Loucy (cell line): ENCODE results near the gene STX5.

Source experiments
- H2AFZ ChIP-seq: fragments of 200-600 bp; sonication (generic); 2 replicates; pipeline ENCODE4 v1.6.0; 2016; ENCODE audit warnings: antibody characterized with exemption, mild to moderate bottlenecking, low read length, moderate library complexity
- H3F3A ChIP-seq: fragments of 200-600 bp; 2 replicates; pipeline ENCODE4 v1.6.0; 2016; ENCODE audit warnings: antibody characterized with exemption, low read depth, mild to moderate bottlenecking
- H3K27me3 ChIP-seq: fragments of 200-600 bp; sonication (generic); 2 replicates; pipeline ENCODE4 v1.6.1; 2014; ENCODE audit warnings: low read length, mild to moderate bottlenecking; ENCODE audit not compliant: insufficient read depth, poor library complexity, severe bottlenecking
- H3K36me3 ChIP-seq: fragments of 200-600 bp; sonication (generic); 2 replicates; pipeline ENCODE4 v1.6.1; 2016; ENCODE audit warnings: low read length; ENCODE audit not compliant: insufficient read depth
- H3K4me1 ChIP-seq: fragments of 200-600 bp; sonication (generic); 2 replicates; pipeline ENCODE4 v1.5.1; 2014; ENCODE audit warnings: low read length, mild to moderate bottlenecking; ENCODE audit not compliant: insufficient read depth, poor library complexity, severe bottlenecking
- H3K4me2 ChIP-seq: fragments of 200-600 bp; sonication (generic); 2 replicates; pipeline ENCODE4 v1.6.0; 2014; ENCODE audit warnings: antibody characterized with exemption, low read length, low read depth, mild to moderate bottlenecking; ENCODE audit not compliant: poor library complexity, severe bottlenecking
- H3K4me3 ChIP-seq: fragments of 200-600 bp; sonication (generic); 2 replicates; pipeline ENCODE4 v1.5.1; 2014; ENCODE audit warnings: low read length, mild to moderate bottlenecking, mixed read lengths; ENCODE audit not compliant: poor library complexity, severe bottlenecking
- H3K79me2 ChIP-seq: fragments of 200-600 bp; sonication (generic); 2 replicates; pipeline ENCODE4 v1.6.1; 2014; ENCODE audit warnings: low read length; ENCODE audit not compliant: insufficient read depth
- H3K9ac ChIP-seq: fragments of 200-600 bp; sonication (generic); 2 replicates; pipeline ENCODE4 v1.6.0; 2014; ENCODE audit warnings: mild to moderate bottlenecking, low read depth, low read length, moderate library complexity; ENCODE audit not compliant: poor library complexity, severe bottlenecking
- H3K9me2 ChIP-seq: fragments of 200-600 bp; sonication (generic); replicated peaks from 2 replicates; pipeline ENCODE4 v1.6.1; 2016; ENCODE audit warnings: low read depth, low read length, mixed read lengths
- H3K9me3 ChIP-seq: fragments of 200-600 bp; sonication (generic); 2 replicates; pipeline ENCODE4 v1.6.1; 2014; ENCODE audit warnings: mild to moderate bottlenecking, antibody characterized with exemption, low read length, low read depth; ENCODE audit not compliant: insufficient read depth
- H4K20me1 ChIP-seq: fragments of 200-600 bp; sonication (generic); 2 replicates; pipeline ENCODE4 v1.6.0; 2014; ENCODE audit warnings: antibody characterized with exemption, low read length, mild to moderate bottlenecking; ENCODE audit not compliant: insufficient read depth, poor library complexity, severe bottlenecking
- EZH2phosphoT487 ChIP-seq: fragments of 200-600 bp; IDR thresholded peaks from 2 replicates; pipeline ENCODE4 v1.6.1; 2018; ENCODE audit warnings: antibody characterized with exemption, mild to moderate bottlenecking, moderate library complexity, borderline replicate concordance
- TF ChIP-seq, protein P1 (sequence below): fragments of 200-600 bp; sonication (generic); conservative IDR thresholded peaks from 2 replicates; pipeline ENCODE4 v1.5.1; 2014; ENCODE audit warnings: mild to moderate bottlenecking, antibody characterized with exemption, low read length

Gene STX5

GRCh38 chr11:62794201-62794775 is 37.6 kb downstream of the STX5 start:
- Histone ChIP-seq H3K9me3 (no peaks in the 10 kb centered on the region), H3K36me3 (peaks cover 65% of the 10 kb centered on the region), H3F3A (0 out of 2 replicates have a peak, but pooled peaks cover 4% of the 10 kb centered on the region), H3K4me1 (peaks cover 21% of the 10 kb centered on the region), H3K9ac (no peak overlapping the region), H3K4me3 (no peak overlapping the region), H3K79me2 (peaks cover 32% of the 10 kb centered on the region), H3K4me2 (no peak overlapping the region), H3K27me3 (no peaks in the 10 kb centered on the region), H3K9me2 (no peaks in the 10 kb centered on the region), H2AFZ (no peak overlapping the region), H4K20me1 (peaks cover 7% of the 10 kb centered on the region)
- TF ChIP-seq, protein P1, sequence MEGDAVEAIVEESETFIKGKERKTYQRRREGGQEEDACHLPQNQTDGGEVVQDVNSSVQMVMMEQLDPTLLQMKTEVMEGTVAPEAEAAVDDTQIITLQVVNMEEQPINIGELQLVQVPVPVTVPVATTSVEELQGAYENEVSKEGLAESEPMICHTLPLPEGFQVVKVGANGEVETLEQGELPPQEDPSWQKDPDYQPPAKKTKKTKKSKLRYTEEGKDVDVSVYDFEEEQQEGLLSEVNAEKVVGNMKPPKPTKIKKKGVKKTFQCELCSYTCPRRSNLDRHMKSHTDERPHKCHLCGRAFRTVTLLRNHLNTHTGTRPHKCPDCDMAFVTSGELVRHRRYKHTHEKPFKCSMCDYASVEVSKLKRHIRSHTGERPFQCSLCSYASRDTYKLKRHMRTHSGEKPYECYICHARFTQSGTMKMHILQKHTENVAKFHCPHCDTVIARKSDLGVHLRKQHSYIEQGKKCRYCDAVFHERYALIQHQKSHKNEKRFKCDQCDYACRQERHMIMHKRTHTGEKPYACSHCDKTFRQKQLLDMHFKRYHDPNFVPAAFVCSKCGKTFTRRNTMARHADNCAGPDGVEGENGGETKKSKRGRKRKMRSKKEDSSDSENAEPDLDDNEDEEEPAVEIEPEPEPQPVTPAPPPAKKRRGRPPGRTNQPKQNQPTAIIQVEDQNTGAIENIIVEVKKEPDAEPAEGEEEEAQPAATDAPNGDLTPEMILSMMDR = no peak
- TF ChIP-seq EZH2phosphoT487 = no peak

DNA sequence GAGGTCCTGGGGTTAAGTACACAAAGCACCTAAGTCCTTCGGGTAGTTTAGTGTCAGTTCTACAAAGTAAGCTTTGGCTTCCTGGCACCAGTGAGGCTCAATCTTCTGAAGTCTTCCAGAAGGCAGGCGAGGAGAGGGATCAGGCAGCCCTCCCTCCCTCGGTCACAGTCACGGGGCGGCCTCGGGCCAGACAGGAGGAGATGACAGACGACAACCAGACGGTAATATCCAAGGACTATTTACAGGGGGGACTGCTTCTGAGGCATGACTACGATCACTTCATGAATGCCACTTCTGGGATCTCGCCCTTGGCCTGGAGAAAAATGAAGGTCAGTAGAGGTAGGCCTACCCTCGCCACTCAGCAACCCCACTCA is 39.7 kb downstream of the STX5 start:
- TF ChIP-seq EZH2phosphoT487 = no peak
- TF ChIP-seq, protein P1 = no peak
- Histone ChIP-seq H3K4me2 (peak overlapping the region; percentile 91), H3K36me3 (peaks cover 46% of the 10 kb centered on the region), H3K4me1 (peaks cover 27% of the 10 kb centered on the region), H3F3A (0 out of 2 replicates have a peak, but pooled peaks cover 4% of the 10 kb centered on the region), H3K9me3 (no peaks in the 10 kb centered on the region), H3K9ac (peak overlapping the region; percentile 96), H4K20me1 (peaks cover 21% of the 10 kb centered on the region), H2AFZ (no peak overlapping the region), H3K79me2 (peaks cover 53% of the 10 kb centered on the region), H3K4me3 (peak overlapping the region; percentile 96), H3K9me2 (no peaks in the 10 kb centered on the region), H3K27me3 (no peaks in the 10 kb centered on the region)

- peak within 1 kb of the TSS; percentile 77 for H2AFZ ChIP-seq
- H3K9ac ChIP-seq = peak within 1 kb of the TSS; percentile 96
- peak within 1 kb of the TSS; percentile 96 for H3K4me3 ChIP-seq
- no peaks in the 10 kb centered on the region for H3K9me3 ChIP-seq
- H3K4me2 ChIP-seq = peak within 1 kb of the TSS; percentile 91
- H3K27me3 ChIP-seq = no peaks in the 10 kb centered on the region
- H3K4me1 ChIP-seq = peaks cover 27% of the 10 kb centered on the region
- no peaks in the 10 kb centered on the region for H3K9me2 ChIP-seq
- peaks cover 53% of the 10 kb centered on the region for H3K79me2 ChIP-seq
- TF ChIP-seq EZH2phosphoT487 = no peak
- TF ChIP-seq, protein P1 = no peak
- peaks cover 21% of the 10 kb centered on the region for H4K20me1 ChIP-seq
- peaks cover 41% of the 10 kb centered on the region for H3K36me3 ChIP-seq
- 0 out of 2 replicates have a peak, but pooled peaks cover 4% of the 10 kb centered on the region for H3F3A ChIP-seq
Measured at GRCh38 chr11:62791501-62792201, 40.2 kb downstream of the STX5 start, which contains the start of gene TMEM223. Gene TMEM223, minus strand, starts transcription at chr11:62792006. Its CDS starts 12 bp downstream, at chr11:62791994.
